HG02642 (cell line): ENCODE data around the gene SLC33A1.
A peak's percentile ranks its signal among the peaks of the same experiment; 100 is the strongest.
"Not testable (repeated sequence)": the region's sequence is repeated elsewhere in the genome, so short reads cannot be mapped to it uniquely, and the experiment has no call there.

ENCODE experiments used
- ATAC-seq: cut with Tn5 transposase; IDR thresholded peaks from one replicate; pipeline ENCODE4 v1.9.1; 2021; ENCODE audit warnings: mild to moderate bottlenecking; ENCODE audit not compliant: unreplicated experiment, poor library complexity

SLC33A1 gene

GRCh38 chr3:155854141-155854940 lies at the start of gene SLC33A1:
Gene SLC33A1, minus strand, starts transcription at chr3:155854427. Its CDS starts 430 bp downstream, at chr3:155853997.
- ATAC-seq: peak; percentile 94

DNA sequence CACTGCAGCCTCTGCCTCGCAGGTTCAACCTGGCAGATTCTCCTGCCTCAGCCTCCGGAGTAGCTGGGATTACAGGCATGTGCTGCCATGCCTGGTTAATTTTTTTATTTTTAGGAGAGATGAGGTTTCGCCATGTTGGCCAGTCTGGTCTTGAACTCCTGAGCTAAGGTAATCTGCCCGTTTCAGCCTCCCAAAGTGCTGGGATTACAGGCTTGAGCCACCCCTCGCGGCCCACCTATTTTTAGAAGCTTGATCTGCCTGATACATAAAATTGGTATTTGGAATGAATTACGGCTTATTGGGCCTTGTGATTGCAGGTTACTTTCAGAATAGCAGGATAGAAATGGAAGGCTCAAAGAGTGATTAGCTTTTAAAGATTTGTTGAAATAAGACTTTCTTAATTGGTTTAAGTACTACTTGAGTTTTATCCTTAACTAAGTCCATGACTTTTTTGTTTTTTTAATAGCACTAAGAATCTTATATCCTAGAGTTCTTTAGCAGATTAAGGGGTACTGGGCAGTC lies 41.2 kb upstream of the SLC33A1 start:
- ATAC-seq: no peak

GRCh38 chr3:155891321-155891720 lies 37.1 kb upstream of the SLC33A1 start:
- no peak for ATAC-seq

DNA sequence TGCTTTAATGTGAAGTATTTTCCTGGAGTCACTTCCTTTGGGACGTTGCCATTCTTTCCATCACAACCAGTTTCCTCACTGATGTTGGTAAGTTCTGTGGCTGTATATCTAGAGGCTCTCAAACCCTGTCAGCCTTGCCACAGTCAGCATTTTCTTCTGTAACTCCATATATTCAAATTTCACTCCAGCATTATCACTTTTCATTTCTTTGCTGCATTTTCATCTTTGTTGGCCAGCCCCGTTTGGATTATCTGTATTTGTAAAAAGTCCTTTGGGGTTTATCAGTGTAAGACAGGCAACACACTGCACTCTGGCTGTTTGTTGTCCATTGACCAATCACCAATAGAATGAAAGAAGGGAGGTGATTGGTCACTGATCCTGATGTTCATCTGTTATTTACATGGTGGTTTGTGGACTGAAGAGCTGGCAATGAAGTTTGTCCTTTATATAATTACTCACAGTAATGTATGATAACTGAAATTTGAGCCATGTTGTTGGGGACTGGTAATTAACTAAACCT lies 36.5 kb upstream of the SLC33A1 start:
- ATAC-seq: peak; percentile 60

- no peak for ATAC-seq
Measured at GRCh38 chr3:155889952-155890351, 35.7 kb upstream of the SLC33A1 start.

DNA sequence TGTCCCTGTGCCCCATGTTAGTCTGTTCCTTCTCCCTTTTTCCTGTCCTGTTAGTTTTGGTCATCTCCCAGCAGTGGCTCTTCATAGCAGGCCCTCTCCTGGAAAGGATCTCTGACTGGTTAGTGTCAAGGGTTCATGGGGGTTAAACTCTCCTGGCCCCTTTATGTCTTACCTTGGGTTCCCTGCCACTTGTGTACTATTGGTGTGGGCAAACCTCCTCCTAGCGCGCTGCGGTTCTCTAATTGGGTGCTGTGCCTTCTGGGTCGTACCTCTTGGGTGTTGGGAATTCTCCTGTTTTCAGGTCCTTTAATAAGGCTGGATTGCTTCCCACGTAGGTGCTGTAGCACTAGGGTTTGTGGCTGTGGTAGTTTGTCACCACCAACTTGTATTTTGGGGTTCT lies 35.0 kb upstream of the SLC33A1 start:
- ATAC-seq: no peak

- no peak for ATAC-seq
Measured at GRCh38 chr3:155886915-155887314, 32.7 kb upstream of the SLC33A1 start.

DNA sequence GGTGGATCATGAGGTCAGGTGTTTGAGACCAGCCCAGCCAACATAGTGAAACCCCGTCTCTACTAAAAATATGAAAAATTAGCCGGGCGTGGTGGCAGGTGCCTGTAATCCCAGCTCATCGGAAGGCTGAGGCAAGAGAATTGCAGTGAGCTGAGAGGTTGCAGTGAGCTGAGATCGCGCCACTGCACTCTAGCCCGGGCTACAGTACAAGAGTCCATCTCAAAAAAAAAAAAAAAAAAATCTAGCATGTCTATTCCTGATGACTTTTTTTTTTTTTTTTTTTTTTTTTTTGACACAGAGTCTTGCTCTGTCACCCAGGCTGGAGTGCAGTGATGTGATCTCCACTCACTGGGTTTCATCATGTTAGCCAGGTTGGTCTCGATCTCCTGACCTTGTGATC lies 32.1 kb upstream of the SLC33A1 start:
- not testable (repeated sequence) for ATAC-seq

DNA sequence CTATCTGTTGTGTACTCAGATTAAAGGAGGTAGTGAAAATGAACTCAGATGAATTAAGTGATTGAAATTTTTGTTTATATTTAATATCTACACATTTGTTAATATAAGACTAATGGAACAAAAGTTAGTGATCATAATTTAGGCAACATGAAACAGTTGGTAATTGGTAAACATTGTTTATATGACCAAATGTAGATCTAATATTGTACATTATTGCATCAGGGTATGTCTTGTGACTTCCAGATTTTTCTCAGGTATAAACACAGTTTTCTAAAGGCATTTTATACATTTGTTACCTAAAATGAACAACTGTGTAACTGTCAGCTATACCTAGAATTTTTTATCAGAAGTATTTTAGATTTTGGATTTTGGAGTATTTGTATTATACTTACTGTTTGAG lies 31.1 kb upstream of the SLC33A1 start:
- ATAC-seq: no peak

- ATAC-seq: no peak
Measured at GRCh38 chr3:155884292-155884691, 30.1 kb upstream of the SLC33A1 start.

- ATAC-seq: no peak
Measured at GRCh38 chr3:155880286-155880685, 26.1 kb upstream of the SLC33A1 start.

DNA sequence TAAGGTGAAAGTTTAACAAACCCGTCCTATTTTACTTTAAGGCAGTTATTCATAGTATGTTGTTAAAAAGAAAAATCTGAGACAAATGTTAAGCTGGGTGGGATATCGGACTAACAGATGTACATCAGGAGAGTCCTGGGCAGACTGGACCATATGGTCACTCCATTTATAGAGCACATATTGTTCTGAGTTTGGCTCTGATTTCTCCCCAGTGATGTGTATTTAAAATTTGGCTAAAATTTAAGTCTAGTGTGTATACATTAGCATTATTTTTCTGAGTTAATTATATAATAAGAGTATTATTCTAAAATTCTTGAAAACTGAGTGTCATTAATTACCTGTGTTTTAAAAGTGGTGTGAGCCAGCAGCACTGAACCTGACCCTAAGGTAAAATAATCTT lies 22.3 kb upstream of the SLC33A1 start:
- ATAC-seq: no peak

GRCh38 chr3:155876037-155876436 lies 21.8 kb upstream of the SLC33A1 start:
- ATAC-seq: no peak

- ATAC-seq: no peak
Measured at GRCh38 chr3:155872904-155873646, 18.8 kb upstream of the SLC33A1 start.

- ATAC-seq: peak; percentile 7
Measured at GRCh38 chr3:155871746-155872158, 17.5 kb upstream of the SLC33A1 start.

- ATAC-seq: peak; percentile 36
Measured at GRCh38 chr3:155870945-155871745, 16.9 kb upstream of the SLC33A1 start.

DNA sequence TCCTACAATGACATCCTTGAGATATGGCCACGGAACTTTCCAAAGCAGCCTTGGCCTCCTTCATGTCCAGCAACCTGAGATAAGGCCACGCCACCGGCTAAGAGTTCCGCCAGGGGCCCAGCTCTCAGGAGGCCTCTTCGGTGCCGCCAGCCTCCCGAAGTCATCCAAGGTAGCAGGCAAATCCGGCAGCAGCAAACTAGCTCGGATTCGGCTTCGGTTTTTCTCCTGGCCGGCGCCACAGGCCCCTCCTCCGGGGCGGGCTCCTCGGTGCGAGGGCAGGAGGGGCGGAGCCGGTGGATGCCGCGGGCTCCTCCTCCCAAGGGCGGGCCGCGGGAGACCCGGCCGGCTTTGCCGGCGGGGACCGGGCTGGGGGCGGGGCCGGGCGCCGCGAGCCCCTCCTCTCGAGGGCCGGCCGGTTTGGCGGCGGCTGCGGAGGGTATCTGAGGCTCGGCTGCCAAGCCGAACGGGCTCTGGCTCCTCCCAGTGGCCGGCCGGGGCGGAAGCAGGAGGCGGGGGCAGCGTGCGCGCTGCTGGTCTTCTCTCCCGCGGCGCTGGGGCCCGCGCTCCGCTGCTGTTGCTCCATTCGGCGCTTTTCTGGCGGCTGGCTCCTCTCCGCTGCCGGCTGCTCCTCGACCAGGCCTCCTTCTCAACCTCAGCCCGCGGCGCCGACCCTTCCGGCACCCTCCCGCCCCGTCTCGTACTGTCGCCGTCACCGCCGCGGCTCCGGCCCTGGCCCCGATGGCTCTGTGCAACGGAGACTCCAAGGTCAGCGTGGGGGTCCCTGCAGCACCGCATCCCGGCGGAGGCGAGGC lies 16.1 kb upstream of the SLC33A1 start, which contains the start of gene GMPS:
Gene GMPS, plus strand, starts transcription at position 518 of the 812 bp plus-strand sequence. Its CDS starts 221 bp downstream, at position 739.
- peak; percentile 93 for ATAC-seq

DNA sequence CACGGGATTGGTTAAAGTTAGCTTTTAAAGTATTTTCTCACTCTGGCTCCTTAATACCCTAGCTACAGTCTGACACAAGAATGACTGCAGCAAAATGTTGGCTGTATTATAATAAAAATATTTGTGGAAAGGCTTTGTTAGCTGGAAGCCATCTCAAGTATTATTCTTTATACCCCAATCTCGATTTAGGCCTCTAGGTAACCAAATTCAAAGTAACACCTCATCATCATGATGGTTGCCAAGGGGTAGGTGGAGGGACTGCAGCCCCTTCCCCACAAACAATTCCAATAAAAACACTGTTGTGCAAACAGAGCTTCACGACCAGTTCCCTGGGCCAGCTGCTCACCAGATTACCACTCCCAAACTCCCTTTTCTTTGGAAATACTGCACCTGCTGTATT lies 15.5 kb upstream of the SLC33A1 start:
- ATAC-seq: no peak

DNA sequence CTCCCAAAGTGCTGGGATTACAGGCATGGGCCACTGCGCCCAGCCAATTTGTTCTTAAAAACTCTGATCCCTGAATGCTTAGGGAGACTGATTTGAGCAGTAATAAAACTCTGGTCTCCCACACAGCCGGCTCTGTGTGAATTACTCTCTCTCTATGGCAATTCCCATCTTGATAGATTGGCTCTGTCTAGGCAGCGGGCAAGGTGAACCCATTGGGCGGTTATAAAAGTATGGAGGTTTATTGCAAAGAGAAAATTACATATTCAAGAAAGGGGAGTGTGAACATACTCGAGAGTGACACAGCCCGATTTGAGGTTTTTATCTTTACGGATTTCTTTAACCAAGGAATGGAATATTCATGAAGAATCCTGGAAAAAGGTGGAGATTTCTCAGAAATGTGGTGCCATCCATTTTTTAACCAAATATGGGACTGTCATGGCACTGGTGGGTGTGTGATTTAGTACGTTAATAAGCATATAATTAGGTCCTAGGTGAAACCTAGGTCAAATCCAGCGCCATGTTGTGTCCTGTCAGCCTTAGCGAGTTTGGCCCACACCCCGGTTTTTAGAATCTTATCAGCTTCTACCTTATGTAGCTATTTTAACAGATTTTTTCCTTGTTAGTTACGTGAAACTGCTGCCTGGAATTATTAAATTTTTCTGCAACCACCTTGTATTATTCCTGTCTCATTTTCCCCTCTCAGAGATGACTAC lies 9.0 kb upstream of the SLC33A1 start:
- ATAC-seq: no peak
